Measurements from ENCODE around the gene TNNT3.
"Not testable (repeated sequence)": the region's sequence is repeated elsewhere in the genome, so short reads cannot be mapped to it uniquely, and the experiment has no call there.

The TNNT3 gene

DNA sequence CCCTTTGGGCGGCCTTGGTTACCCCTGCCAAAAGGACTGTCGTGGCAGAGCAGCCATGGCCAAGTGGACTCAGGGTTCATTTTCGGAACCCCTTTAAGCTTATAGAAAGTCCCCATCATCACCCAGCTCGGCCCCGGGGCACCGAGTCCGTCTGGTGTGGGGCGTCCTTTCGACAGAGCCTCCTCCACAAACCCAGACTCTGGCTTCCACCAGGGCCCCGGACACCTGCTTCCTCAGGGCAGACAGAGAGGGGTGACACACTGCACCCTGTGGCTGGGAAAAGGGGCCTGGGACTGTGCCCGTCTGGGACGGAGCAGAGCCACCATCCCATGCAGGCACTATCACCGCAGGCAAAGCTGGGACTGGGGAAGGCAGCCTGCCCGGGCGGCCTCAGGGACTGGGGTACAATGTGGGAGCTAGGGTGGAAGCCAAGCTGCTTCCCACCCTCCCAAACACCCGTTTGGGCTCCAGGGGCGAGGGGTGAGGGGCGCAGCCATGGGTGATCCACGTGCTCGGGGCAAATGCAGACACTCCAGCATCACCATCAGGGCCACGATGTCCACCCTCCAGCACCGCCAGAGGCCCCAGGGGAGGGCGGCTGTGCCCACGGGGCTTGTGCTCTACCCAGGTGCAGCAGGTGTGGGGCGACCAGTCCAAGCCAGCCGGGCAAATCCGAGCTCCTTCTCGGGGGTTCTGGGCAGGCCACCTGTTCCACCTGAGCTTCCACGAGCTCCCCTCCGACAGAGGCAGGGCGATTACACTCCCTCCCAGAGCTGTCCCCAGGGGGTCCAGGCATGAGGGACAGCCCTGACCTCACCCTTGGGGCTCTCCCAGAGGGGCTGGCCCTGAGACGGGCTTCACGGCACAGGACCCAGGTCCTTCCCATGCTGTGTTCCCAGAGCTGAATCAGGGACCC, 15.9 kb downstream of the TNNT3 start:
- no peak for DNase-seq (ENCODE audit: low spot score)

DNA sequence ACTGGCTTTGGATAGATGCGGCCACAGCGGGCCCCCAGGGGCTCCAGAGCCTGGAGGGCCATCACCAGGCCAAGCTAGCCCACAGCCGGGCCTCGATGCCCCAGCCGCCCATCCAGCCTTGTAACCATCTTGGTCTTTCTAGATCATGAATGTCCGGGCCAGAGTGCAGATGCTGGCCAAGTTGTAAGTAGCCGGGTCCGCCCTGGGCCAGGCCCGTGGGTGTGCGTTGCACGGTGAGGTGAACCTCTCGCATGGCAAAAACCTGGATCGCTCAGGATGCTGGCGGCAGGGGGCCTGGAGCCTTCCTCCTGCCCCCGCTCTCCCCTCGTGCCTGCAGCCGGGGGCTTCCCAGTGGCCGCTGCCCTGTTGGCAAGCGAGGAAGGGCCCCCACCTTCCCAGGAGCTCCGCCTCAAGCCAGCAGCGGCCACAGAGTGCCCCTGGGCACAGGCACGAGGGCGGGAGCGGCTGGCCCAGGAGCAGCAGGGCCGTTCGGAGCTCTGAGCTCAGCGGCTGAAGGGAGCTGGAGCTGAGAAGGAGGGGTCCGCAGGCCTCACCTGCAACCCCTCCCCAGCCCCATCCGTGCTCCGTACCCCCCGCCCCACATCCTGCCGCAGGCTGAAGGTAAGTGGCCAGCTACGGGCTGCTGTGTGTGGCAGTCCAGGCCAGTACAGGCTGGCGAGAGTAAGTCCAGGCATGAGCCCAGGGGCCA, 16.7 kb downstream of the TNNT3 start:
- no peak for DNase-seq (ENCODE audit: low spot score)

DNA sequence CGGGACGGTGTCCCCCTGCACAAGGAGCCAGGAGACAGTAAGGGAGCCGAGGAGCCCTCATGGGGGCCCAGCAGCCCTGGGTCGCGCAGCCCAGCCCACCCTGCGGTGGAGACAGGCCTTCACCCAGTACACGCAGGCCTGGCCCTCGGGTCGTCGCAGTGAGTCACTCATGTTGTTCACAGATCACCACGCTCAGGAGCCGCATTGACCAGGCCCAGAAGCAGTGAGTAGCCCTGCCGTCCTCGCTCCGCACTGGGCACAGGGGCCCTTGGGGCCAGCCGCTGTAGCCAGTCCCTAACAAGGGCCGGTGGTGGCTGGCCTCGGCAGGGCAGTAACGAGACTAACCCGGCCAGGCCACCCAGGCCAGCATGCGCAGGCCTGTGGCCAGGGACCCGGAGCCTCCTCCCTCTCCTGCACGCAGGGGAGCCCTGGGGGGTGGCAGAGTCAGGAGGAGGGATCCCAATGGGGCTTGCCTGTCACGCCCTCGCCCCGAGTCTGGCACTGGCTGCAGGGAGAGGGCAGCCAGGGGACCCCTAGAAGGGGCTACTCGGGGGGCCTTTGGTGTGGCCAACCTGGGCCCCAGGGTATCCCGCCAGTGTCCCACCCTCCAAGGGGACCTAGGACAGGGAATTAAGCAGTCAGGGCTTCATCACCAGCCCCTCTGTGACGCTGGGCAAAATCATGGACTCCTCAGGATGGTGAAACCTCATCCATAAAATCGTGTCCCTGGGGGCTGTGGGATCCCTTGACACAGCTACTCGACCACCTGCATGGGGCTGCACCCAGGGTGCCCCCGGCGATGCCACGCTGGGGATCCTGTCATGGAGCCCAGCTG, 17.5 kb downstream of the TNNT3 start:
- DNase-seq (ENCODE audit: low spot score): no peak

DNA sequence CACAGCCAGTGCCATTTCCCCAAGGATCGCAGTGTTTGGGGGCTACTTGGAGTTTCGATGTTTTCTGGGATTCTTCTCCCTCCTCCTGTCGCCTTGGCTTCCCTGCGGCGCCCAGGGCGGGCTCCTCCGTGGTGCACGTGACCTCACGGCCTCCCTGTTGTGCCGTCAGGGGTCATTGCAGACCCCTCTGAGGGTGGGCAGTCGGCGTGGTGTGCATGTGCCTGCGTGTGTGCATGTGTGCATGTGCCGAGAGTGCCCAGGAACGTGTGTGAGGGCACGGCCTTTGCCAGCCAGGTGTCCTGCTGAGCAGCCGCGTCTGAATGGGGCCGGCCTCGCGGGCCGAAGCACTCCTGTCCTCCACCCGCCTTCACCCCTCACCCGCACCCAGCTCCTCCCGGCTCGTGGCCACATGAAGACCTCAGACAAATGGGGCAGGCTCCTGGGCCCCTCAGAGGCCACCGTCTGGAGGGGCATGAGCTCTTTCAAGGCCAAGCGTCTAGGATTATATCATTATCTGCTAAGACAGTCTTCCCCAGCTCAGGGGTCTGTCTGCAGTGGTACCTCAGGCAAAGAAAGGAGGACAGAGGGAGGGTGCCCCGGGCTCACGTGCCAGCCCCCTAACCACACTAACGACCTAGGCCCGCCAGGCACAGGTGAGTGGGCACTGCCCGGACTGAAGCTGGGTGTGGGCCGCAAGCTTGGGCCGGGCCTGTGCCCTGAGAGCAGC, 18.3 kb downstream of the TNNT3 start:
- DNase-seq (ENCODE audit: low spot score): no peak

DNA sequence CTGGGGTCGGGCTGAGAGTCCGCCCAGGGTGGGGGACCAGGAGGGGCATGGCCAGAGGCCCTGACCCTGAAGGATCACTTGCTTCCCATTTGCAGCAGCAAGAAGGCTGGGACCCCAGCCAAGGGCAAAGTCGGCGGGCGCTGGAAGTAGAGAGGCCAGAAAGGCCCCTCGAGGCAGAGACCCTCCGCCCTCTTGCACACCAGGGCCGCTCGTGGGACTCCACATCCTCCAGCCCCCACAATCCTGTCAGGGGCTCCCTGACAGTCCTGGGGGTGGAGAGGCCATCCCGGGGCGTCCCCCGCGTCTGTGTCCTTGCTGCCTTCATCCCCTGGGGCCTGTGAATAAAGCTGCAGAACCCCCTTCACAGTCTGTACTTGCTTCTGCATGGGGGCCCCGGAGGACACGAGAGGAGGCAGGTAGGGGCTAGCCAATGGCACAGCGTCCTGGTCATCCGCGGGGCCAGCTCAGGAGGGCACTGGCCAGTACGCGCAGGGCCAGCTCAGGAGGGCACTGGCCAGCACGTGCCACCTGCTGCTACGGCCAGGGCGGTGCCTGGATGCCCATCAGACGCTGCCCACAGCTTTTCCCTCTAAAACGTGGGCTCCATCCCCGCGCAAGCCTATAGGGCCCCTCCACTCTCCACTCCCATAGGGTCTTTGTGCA, 19.0 kb downstream of the TNNT3 start:
- DNase-seq (ENCODE audit: low spot score): no peak

DNA sequence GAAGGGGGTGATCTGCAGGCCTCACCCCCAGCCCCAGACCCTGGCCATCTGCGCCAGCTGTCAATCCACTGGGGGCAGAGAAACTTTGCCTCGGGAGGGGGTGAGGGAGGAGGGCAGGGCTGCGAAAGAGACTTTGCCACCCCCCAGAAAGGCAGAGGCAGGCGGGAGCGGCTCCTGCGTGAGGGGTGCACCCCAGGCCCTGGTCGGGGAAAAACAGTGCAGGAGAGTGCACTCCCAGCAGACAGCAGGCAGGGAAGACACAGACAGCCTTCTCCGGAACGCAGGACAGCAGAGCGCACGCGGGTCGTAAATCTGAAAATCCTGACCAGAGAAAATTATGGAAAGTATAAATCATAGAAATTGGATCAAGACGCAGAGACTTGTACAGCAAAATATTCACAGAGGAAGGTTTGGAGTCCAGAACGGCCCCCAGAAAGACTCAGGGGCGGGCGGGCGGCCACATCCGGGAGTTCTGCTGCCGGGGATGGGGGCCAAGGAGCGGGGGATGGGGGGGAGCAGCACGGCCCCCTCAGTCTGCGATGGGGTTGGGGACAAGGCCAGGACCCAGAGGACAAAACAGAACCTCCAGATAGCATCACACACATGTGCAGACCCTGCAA, 19.6 kb downstream of the TNNT3 start:
- no peak for DNase-seq (ENCODE audit: low spot score)

DNA sequence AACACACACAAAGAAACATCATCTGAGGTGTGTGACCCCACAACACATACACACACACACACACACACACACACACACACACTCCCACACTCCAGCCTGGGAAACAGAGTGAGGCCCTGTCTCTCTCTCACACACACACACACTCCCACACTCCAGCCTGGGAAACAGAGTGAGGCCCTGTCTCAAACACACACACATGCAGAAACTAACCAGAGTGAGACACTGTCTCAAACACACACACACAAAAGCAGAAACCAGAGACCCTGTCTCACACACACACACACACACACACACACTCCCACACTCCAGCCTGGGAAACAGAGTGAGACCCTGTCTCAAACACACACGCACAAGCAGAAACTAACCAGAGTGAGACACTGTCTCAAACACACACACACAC, 20.3 kb downstream of the TNNT3 start:
- not testable (repeated sequence) for DNase-seq (ENCODE audit: low spot score)

DNA sequence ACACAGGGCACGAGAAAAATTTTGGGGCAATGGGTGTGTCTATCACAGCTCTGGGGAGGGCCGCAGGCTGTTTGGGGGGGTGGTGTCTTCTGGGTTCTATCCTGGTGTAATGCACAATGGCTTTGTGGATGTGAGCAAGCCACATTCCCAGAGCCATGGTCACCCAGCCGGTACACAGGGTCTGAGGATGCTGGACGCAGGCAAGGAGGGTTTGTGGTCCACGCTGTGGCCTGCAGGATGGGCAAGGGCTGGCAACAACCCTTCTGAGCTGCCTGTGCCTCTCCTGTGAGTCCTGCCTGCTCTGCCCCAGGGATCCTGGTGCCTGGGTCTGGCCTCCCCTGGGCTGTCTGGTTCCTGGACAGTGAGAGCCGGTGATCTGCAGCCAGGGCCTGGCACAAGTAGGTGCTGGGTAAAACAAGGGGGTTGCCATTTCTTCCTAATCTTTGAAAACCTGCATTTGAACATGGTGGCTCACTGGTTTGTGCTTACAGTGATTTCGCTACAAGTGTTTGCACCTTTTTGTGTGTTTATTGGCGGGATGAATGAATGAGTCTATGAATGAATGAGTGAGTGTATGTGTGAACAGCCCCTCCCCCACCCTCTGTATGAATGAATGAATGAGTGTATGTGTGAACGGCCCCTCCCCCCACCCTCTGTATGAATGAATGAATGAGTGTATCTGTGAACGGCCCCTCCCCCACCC, 23.2 kb downstream of the TNNT3 start:
- DNase-seq (ENCODE audit: low spot score): no peak

DNA sequence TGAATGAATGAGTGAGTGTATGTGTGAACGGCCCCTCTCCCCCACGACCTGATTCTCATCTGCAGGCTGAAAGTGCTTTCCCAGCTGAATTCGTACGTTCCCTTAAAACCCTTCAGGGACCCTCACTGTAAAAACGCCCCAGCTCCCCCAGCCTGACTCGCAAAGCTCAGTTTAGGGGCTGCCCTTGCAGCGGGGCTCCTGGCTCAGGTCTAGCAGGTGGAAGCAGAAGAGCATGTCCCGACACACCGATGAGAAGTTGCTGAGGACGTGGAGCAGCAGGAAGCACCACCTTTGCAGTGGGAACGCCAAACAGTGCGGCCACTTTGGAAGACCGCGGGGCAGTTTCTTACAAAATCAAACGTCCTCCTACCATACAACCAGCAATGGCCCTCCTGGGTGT, 24.1 kb downstream of the TNNT3 start:
- no peak for DNase-seq (ENCODE audit: low spot score)

DNA sequence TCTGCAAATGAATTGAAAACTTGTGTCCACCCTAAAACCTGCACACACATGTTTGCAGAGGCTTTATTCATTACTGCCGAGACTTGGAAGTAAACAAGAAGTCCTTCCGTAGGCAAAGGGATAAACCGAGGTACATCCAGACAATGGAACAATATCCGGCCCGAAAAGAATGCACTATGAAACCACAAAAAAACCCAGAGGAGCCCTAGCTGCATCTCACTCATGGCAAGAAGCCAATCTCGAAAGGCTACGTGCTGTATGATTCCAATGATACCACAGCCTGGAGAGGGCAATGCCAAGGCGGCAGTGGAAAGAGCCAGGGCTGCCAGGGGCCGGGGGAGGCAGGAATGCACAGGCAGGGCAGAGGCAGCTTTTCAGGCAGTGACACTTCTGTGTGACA, 24.5 kb downstream of the TNNT3 start:
- no peak for DNase-seq (ENCODE audit: low spot score)

DNA sequence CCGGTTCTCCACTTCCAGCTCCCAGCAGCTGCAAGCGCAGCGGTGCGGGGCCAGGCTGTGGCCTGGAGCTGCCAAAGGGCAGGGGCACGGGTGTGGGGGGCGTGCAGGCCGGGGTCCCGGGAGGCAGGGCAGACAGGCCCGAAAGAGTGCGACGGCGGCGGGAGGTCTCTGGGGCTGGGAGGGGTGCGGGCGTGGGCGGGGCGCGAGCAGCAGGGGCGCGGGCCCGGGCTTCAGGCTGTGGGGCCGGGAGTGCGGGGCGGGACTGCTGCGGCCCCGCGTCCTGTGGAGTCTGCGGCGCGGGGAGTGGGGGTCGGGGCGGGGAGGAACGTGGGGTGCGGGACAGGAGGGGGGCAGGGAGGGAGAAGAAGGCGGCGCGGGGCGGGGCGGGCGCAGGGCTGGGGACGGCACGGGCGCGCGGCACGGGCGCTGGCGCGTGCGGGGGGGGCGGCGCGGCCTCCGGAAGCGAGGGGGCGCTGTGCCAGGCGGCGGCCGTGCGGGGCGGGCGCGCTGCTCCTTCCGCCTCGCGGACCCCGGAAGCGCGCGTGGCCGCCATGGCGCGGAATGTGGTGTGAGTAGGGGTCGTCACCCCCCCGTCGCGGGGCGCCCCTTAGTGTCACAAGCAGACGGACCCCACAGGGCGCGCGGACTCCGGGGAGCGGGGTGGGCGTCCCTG, 27.4 kb downstream of the TNNT3 start, which contains the start of gene MRPL23:
Gene MRPL23 (plus strand): TSS at position 521 of the 673 bp plus-strand sequence. CDS start 31 bp downstream, at position 552.
- peak; percentile 26 for DNase-seq (ENCODE audit: low spot score)

DNA sequence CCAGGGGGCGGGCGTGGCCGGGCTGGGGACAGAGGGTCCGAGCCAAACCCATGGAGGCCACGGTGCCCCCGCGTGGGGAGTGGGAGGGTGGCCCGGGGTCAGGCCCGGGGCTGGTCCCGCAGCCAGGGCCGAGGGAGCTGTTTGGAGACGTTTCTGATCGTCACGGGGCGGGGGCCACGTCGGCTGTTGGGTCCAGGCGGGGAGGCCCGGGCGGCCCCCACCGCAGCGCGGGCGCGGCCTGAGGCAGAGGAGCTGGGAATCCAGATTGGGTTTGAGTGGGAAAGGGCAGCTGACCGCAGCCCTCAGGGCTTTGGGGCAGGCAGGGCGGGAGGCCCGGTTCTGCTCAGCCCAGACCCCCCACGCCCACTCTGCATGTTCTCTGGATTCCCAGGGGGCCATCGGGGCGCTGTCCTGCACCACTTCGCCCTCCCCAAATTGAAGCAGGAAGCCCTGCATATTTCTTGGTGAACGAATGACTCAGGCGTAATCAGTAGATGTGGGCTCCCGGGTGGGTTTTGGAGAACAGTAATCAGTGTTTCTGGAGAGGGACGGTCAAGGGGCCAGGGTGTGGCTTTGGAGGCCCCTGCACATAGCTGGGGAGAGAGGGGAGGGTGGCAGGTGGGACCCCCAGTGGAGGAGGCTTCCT, 28.2 kb downstream of the TNNT3 start:
- DNase-seq (ENCODE audit: low spot score): no peak

DNA sequence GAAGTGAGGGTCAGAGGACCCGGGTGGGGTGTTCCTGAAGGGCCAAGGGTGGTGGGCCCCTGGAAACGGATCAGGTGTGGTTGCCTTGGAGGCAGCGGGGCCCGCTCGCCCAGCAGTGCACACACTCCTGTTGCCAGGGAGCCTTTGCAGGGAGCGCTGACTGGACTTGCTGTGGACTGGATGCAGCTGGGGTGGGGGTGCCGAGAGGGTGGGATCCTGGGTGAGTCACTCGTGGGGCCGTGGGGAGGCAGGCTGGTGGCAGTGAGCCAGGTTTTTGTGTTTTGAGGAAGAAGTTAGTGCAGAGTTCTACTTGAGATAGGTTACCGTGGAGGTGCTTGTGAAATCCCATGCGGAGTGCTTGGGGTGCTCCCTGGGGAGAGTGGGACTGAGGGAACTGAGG, 28.9 kb downstream of the TNNT3 start:
- no peak for DNase-seq (ENCODE audit: low spot score)

DNA sequence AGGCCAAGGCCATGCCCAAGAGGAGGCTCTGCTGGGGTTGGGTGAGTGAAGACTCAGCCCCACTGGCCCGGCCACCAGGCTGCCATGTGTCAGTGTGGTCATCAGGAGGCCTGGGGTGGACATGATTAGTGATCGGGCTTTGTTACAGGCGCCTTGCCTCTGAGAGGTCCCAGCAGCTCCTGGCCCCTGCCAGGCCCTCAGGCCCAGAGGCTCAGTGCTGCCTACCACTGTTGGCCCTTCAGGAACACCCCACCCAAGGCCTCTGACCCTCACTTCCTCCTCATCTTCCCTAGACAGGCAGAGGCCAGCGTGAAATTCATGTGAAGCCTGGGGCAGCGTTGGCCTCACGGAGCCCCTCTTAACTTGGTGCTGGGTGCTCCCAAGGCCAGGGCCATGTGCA, 29.8 kb downstream of the TNNT3 start:
- DNase-seq (ENCODE audit: low spot score): no peak

DNA sequence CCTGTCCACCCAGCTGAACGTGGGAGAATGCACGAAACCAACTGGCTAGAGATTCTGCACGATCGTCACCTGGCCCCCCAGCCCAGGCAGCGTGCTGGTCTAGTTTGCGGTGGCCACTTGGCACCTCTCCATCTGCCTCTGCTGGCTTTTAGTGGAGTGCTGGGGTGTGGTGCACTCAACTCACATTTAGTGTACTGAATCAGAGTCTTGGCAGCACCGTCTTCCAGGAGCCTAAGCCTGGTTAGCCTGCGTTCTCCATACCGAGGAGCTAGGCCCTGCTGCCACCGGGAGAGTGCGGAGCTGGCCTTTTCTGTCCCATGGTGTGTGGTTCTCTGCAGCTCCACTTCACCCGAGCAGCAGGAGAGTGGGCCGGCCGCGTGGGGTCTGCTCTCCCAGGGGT, 30.4 kb downstream of the TNNT3 start:
- DNase-seq (ENCODE audit: low spot score): no peak

DNA sequence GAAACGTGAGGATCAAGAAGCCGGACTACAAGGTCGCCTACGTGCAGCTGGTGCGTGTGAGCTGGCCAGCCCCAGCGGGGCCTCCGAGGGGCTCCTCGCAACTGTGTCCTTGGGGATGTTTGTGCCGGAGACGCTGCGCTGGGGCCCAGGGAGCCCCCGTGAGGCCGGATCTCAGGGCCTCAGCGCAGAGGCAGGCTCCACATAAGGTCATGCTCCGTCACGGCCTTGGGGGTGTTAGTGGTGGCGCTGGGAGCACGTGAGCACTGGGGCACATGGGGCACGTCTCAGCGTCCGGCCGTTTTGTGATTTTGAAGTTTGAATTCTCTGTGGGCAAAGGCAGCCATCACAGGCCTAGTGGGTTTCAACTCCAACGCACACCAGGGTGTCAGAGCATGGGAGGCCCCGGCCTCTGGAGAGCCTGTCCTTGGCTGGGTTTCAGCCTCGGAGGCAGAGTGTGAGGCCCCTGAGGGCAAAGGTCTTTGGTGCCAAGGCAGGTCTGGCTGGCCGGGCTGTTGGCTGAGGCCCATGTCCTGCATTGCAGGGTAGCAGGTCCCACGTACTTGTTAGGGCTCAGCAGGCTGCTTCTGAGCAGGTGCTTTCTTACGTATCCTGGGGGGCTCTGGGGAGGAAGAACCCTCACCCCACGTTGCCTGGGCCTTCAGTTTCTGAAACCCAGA, 33.4 kb downstream of the TNNT3 start:
- DNase-seq (ENCODE audit: low spot score): no peak

DNA sequence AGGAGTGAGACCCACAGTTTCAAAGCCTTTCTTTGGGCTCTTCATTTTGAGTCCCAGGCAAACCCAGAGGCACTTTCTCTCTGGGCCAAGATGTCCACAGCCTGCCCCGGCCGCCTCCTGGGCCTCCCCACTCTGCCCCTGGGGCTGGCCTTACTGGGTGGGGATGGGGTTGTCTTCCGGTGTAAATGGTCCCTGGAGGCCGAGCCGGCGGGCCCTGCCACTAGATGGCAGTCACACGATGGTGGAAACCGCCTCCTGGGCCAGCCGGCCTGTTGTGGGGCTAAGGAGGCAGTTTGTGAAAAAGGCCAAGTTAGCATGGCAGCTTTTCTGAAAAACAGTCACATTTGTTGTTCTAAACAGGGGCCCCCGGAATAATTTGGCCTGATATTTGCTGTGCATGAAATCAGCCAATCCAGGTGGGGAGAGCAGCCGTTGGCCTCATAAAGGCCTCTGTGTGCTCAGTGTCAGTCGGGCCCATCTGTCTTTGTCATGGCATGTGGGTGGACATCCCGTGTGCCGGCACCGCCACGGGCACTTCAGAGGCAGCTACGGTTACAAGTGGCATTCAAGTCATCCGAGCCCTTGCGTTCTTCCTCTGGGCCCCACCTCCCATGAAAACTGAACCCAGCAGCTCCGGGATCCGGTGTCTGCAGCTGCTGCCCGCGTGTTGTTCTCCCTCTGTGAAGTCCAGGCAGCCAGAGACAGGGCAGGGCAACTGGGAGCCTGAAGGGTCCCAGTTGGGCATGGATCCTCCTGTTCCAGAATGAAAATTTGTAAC, 34.2 kb downstream of the TNNT3 start:
- no peak for DNase-seq (ENCODE audit: low spot score)

DNA sequence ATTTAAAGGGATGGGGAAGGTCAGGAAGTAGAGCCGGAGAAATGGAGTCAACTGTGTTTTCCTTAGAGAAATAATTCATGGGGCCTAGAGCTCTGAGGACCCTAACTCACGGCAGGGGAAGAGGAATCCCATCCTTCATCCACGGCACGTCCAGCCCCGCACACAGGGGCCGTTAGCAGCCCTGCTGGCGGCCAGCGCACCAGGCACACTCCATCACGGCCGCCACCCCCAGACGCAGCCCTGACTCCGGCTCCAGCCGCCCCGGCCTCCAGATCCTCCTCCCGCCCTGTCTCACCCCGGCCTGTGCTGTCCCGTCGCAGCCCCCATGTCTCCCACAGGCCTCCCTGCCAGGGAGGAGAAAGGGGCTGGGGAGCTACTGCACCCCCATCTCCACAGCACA, 38.9 kb downstream of the TNNT3 start:
- DNase-seq (ENCODE audit: low spot score): no peak
